Endodermal cell (in vitro differentiated cells): ENCODE data around the gene RYR2. TPM values are rescaled to one million over a fixed set of nuclear protein-coding genes. Genes with fewer than 3 reads are reported as not detected.
A peak's percentile ranks its signal among the peaks of the same experiment; 100 is the strongest.
"Not testable (repeated sequence)": the region's sequence is repeated elsewhere in the genome, so short reads cannot be mapped to it uniquely, and the experiment has no call there.

ENCODE experiments used
- DNase-seq: peaks from one replicate; pipeline ENCODE4 v3.0.0-alpha.2; 2017
- H3K27ac ChIP-seq: 2 replicates; pipeline ENCODE4 v1.5.1; 2013; ENCODE audit warnings: mild to moderate bottlenecking, low read depth, low read length, moderate library complexity
- H3K27me3 ChIP-seq: 2 replicates; pipeline ENCODE4 v1.6.1; 2013; ENCODE audit warnings: mild to moderate bottlenecking, low read length, moderate library complexity; ENCODE audit not compliant: insufficient read depth, control insufficient read depth, poor library complexity, severe bottlenecking
- H3K36me3 ChIP-seq: 2 replicates; pipeline ENCODE4 v1.7.0; 2013; ENCODE audit warnings: mild to moderate bottlenecking, low read length, moderate library complexity; ENCODE audit not compliant: control insufficient read depth, insufficient read depth
- H3K4me1 ChIP-seq: one replicate; pipeline ENCODE4 v1.7.0; 2013; ENCODE audit warnings: low read length; ENCODE audit not compliant: control insufficient read depth, insufficient read depth
- H3K4me3 ChIP-seq: 2 replicates; pipeline ENCODE4 v1.5.1; 2013; ENCODE audit warnings: mild to moderate bottlenecking, low read length, moderate library complexity
- H3K9ac ChIP-seq: 2 replicates; pipeline ENCODE4 v1.6.1; 2013; ENCODE audit warnings: mild to moderate bottlenecking, low read length, moderate library complexity; ENCODE audit not compliant: poor library complexity, severe bottlenecking; ENCODE audit errors: extremely low read depth
- H3K9me3 ChIP-seq: 2 replicates; pipeline ENCODE4 v1.6.1; 2013; ENCODE audit warnings: mild to moderate bottlenecking, low read length, moderate library complexity; ENCODE audit not compliant: control insufficient read depth
- H3K27ac Mint-ChIP-seq: 2 replicates; pipeline ENCODE4 v1.8.0; 2020; ENCODE audit warnings: mixed read lengths
- H3K27me3 Mint-ChIP-seq: 2 replicates; pipeline ENCODE4 v1.8.0; 2021; ENCODE audit warnings: mild to moderate bottlenecking, mixed read lengths; ENCODE audit not compliant: insufficient read depth
- H3K36me3 Mint-ChIP-seq: 2 replicates; pipeline ENCODE4 v1.8.0; 2020; ENCODE audit warnings: low read depth, mixed read lengths
- H3K4me1 Mint-ChIP-seq: 2 replicates; pipeline ENCODE4 v1.8.0; 2020; ENCODE audit warnings: mixed read lengths
- H3K4me3 Mint-ChIP-seq: 2 replicates; pipeline ENCODE4 v1.8.0; 2020; ENCODE audit warnings: mild to moderate bottlenecking, moderate library complexity, mixed read lengths
- H3K9me3 Mint-ChIP-seq: 2 replicates; pipeline ENCODE4 v1.8.0; 2020; ENCODE audit warnings: mild to moderate bottlenecking, mixed read lengths
- WGBS, 2 experiments: methylation state at CpG; one replicate each; pipeline versions ENCODE4 v1.1.5 to v1.1.7; 2013; ENCODE audit warnings: missing lambda C conversion rate in 2 of 2, mixed read lengths in 1 of 2; ENCODE audit not compliant: insufficient coverage in 1 of 2, insufficient read length in 1 of 2; 5-methylcytosine and 5-hydroxymethylcytosine counted together
- total RNA-seq, 2 donors: library from RNA; stranded (reverse); fragmentation: NEBNext Ultra II Directional in 1 of 2; extraction: Animal tissue kit (Norgen Biotek cat#: 25700) in 1 of 2; gene quantifications; 2 replicates in 1 of 2; 3 replicates in 1 of 2; pipeline ENCODE4 v1.2.1, GENCODE V29; 2021
- TF ChIP-seq, protein P1 (sequence below): fragments of 200-600 bp; sonication (generic); conservative IDR thresholded peaks from 2 replicates; pipeline ENCODE4 v1.5.0; 2021; ENCODE audit warnings: antibody characterized with exemption, mild to moderate bottlenecking

The RYR2 gene
- total RNA-seq, 2 donors from 2014 or later = 0.95 to 2.4 TPM

DNA sequence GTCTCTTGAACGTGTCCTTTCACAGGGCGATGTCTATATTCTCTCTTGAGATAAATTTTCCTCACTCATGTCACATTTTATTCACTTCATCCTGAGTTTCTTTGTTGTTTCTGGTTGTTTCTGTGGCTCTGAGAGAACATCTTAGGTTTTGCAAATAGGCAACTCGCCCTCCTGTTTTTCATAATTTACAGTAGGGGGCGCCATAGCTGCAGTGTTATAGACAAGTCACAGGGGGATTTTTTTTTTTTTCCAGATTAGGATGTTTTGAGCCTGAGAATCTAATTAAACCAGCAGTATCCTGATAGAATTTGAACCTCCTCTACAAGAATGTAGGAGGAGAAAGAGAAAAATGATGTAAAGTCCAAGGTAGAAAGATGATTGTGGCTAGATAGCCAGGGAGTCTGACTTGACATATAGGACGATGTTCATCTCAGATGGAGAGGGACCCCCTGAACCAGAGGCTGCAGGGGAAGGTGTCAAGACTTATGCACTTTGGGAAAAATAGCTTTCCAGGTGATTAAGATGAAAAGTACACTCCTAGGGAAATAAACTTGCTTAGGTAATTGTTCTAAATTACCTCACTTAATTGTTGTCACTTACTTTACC is 772.4 kb downstream of the RYR2 start:
- no peaks in the 10 kb centered on the region for H3K36me3 ChIP-seq
- no peak overlapping the region for H3K4me3 Mint-ChIP-seq

DNA sequence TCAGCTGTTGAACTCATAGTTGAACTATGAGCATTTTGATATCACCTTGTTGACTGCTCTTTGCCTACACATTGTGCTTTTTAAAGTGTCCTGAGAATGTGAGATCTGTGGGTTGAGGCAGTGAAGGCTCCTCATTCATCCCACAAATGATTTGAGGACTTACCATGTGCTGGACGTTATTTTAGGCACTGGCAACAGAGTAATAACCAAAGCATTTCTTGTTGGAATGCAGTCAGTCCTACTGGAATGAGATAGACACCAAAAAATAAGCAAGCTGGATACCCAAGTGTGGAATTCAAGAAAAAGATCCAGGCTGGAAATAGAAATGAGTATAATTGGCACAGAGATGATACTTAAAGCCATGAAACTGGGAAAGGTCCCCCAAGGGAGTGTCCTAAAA is 775.3 kb downstream of the RYR2 start:
- no peaks in the 10 kb centered on the region for H3K36me3 ChIP-seq
- H3K9ac ChIP-seq = no peak overlapping the region
- TF ChIP-seq, protein P1, sequence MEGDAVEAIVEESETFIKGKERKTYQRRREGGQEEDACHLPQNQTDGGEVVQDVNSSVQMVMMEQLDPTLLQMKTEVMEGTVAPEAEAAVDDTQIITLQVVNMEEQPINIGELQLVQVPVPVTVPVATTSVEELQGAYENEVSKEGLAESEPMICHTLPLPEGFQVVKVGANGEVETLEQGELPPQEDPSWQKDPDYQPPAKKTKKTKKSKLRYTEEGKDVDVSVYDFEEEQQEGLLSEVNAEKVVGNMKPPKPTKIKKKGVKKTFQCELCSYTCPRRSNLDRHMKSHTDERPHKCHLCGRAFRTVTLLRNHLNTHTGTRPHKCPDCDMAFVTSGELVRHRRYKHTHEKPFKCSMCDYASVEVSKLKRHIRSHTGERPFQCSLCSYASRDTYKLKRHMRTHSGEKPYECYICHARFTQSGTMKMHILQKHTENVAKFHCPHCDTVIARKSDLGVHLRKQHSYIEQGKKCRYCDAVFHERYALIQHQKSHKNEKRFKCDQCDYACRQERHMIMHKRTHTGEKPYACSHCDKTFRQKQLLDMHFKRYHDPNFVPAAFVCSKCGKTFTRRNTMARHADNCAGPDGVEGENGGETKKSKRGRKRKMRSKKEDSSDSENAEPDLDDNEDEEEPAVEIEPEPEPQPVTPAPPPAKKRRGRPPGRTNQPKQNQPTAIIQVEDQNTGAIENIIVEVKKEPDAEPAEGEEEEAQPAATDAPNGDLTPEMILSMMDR = no peak
- Mint-ChIP-seq H3K4me3 (no peak overlapping the region), H3K27me3 (no peaks in the 10 kb centered on the region), H3K9me3 (no peaks in the 10 kb centered on the region), H3K27ac (no peak overlapping the region), H3K36me3 (no peaks in the 10 kb centered on the region), H3K4me1 (no peaks in the 10 kb centered on the region)
- no peaks in the 10 kb centered on the region for H3K9me3 ChIP-seq
- WGBS, 2 experiments = 81 to 90% methylated on average over 1 of the region's 1 CpG
- H3K4me3 ChIP-seq = no peak overlapping the region
- H3K4me1 ChIP-seq = no peaks in the 10 kb centered on the region
- H3K27me3 ChIP-seq = no peaks in the 10 kb centered on the region
- no peak for DNase-seq
- H3K27ac ChIP-seq = no peak overlapping the region

More for the DNA sequence above, 772.4 kb downstream of the RYR2 start:
- no peak overlapping the region for H3K27ac ChIP-seq
- H3K9me3 ChIP-seq = no peaks in the 10 kb centered on the region
- Mint-ChIP-seq H3K27me3 (no peaks in the 10 kb centered on the region), H3K27ac (no peak overlapping the region), H3K36me3 (no peaks in the 10 kb centered on the region), H3K4me1 (no peaks in the 10 kb centered on the region), H3K9me3 (no peaks in the 10 kb centered on the region)
- H3K4me3 ChIP-seq = no peak overlapping the region
- H3K4me1 ChIP-seq = no peaks in the 10 kb centered on the region
- no peak for DNase-seq
- 49 to 94% methylated on average over 1 to 5 of the region's 5 CpGs for WGBS, 2 experiments
- H3K27me3 ChIP-seq = no peaks in the 10 kb centered on the region
- H3K9ac ChIP-seq = no peak overlapping the region
- TF ChIP-seq, protein P1 = peak; percentile 90

DNA sequence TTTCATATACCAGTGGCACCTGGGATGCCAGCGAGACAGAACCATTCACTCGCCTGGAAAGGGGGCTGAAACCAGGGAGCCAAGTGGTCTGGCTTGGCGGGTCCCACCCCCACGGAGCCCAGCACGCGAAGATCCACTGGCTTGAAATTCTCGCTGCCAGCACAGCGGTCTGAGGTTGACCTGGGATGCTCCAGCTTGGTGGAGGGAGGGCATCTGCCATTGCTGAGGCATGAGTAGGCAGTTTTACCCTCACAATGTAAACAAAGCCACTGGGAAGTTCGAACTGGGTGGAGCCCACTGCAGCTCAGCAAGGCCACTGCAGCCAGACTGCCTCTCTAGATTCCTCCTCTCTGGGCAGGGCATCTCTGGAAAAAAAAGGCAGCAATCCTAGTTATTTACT is 778.6 kb downstream of the RYR2 start:
- not testable (repeated sequence) for H3K9me3 Mint-ChIP-seq, H3K27me3 Mint-ChIP-seq, DNase-seq, H3K36me3 Mint-ChIP-seq, H3K4me3 ChIP-seq, H3K27ac ChIP-seq, H3K9me3 ChIP-seq, H3K27ac Mint-ChIP-seq, H3K4me1 Mint-ChIP-seq, H3K4me3 Mint-ChIP-seq, H3K4me1 ChIP-seq, H3K27me3 ChIP-seq, H3K36me3 ChIP-seq, H3K9ac ChIP-seq
- WGBS, 2 experiments = 95 to 100% methylated on average over 2 to 9 of the region's 9 CpGs

DNA sequence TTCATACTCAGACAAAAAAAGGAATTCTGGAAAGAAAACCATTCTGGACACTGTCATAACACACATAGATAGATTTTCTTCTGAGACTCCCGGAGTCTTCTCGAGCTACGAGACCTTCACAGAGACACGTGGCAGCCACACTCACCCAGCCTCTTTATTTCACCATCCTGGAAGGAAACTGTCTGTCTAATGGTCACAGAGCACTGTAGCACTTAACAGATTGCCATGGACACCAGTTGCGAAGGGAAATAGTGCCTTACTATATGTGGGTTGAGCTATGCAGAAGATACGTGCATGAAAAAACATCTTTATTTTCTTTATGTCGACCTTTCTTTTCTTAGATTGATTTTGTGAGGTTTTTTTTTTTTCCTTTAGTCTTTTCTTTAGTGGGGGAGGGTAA is 790.9 kb downstream of the RYR2 start:
- H3K27me3 ChIP-seq = no peaks in the 10 kb centered on the region
- H3K4me1 ChIP-seq = no peaks in the 10 kb centered on the region
- DNase-seq = no peak
- no peaks in the 10 kb centered on the region for H3K4me1 Mint-ChIP-seq
- H3K9ac ChIP-seq = no peak overlapping the region
- no peaks in the 10 kb centered on the region for H3K36me3 Mint-ChIP-seq
- H3K27ac Mint-ChIP-seq = no peak overlapping the region
- H3K4me3 Mint-ChIP-seq = no peak overlapping the region
- H3K9me3 Mint-ChIP-seq = no peaks in the 10 kb centered on the region
- TF ChIP-seq, protein P1 = no peak
- H3K4me3 ChIP-seq = no peak overlapping the region
- no peak overlapping the region for H3K27ac ChIP-seq
- 80 to 83% methylated on average over 2 to 7 of the region's 7 CpGs for WGBS, 2 experiments
- no peaks in the 10 kb centered on the region for H3K9me3 ChIP-seq
- no peaks in the 10 kb centered on the region for H3K36me3 ChIP-seq
- H3K27me3 Mint-ChIP-seq = no peaks in the 10 kb centered on the region
